Measurements from ENCODE around the gene PARVB.

The PARVB gene

DNA sequence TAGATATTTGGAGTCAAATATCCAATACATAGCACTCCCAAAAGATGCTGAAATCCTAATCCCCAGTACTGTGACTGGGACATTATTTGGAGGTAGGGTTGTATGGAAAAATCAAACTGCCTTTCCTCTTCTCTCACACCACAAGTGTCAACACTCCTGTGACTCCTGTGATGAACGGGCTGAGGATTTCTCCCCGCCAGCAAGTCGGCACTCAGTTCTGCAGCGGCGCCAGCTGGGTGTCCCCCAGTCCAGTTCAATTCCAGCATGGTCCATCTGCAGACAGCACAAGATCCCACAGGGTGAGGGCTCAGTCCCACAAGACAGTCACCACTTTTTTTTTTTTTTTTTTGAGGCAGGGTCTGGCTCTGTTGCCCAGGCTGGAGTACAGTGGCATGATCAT is 4.3 kb upstream of the PARVB start:
- H3K9me3 ChIP-seq (ENCODE audit: control insufficient read depth, low read length) = no peaks in the 10 kb centered on the region
- H3K4me1 ChIP-seq (ENCODE audit: control insufficient read depth, insufficient read depth, low read length) = peaks cover 4% of the 10 kb centered on the region
- H3K27me3 ChIP-seq (ENCODE audit: control insufficient read depth, insufficient read depth, low read length) = no peaks in the 10 kb centered on the region
- H3K9ac ChIP-seq (ENCODE audit: low read length) = no peak overlapping the region
- H3K36me3 ChIP-seq (ENCODE audit: control insufficient read depth, insufficient read depth, low read length) = no peaks in the 10 kb centered on the region
- H3K4me3 ChIP-seq (ENCODE audit: low read length) = no peak overlapping the region

DNA sequence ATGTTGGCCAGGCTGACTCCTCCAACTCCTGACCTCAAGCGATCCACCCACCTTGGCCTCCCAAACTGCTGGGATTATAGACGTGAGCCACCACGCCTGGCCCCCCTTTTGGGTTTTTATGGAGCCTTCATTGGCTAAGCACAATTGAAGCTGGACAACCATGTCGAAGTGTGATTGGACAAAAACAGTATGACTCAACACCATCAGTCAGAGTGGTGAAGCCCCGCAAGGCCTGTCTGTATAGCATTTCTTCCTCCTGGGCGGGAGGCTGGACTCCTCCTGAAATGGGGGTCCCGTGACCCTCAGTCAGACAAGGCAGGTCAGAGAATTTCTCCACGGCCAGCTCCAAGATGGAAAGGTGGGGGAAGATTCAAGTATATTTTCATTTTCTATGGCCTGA is 3.1 kb upstream of the PARVB start:
- no peak overlapping the region for H3K4me3 ChIP-seq (ENCODE audit: low read length)
- no peak overlapping the region for H3K9ac ChIP-seq (ENCODE audit: low read length)
- peaks cover 10% of the 10 kb centered on the region for H3K4me1 ChIP-seq (ENCODE audit: control insufficient read depth, insufficient read depth, low read length)
- no peaks in the 10 kb centered on the region for H3K27me3 ChIP-seq (ENCODE audit: control insufficient read depth, insufficient read depth, low read length)
- H3K36me3 ChIP-seq (ENCODE audit: control insufficient read depth, insufficient read depth, low read length) = no peaks in the 10 kb centered on the region
- H3K9me3 ChIP-seq (ENCODE audit: control insufficient read depth, low read length) = no peaks in the 10 kb centered on the region

- peak overlapping the region; percentile 46 for H3K4me3 ChIP-seq (ENCODE audit: low read length)
These were observed 456 bp upstream of the PARVB start for GRCh38 chr22:44023404-44024287.

GRCh38 chr22:44025171-44026065 is 1.3 kb downstream of the PARVB start:
- H3K4me3 ChIP-seq (ENCODE audit: low read length) = no peak overlapping the region
- peaks cover 15% of the 10 kb centered on the region for H3K4me1 ChIP-seq (ENCODE audit: control insufficient read depth, insufficient read depth, low read length)
- H3K27me3 ChIP-seq (ENCODE audit: control insufficient read depth, insufficient read depth, low read length) = no peaks in the 10 kb centered on the region
- no peaks in the 10 kb centered on the region for H3K9me3 ChIP-seq (ENCODE audit: control insufficient read depth, low read length)
- no peaks in the 10 kb centered on the region for H3K36me3 ChIP-seq (ENCODE audit: control insufficient read depth, insufficient read depth, low read length)
- H3K9ac ChIP-seq (ENCODE audit: low read length) = peak overlapping the region; percentile 22

More at GRCh38 chr22:44023404-44024287, 456 bp upstream of the PARVB start:
- H3K4me1 ChIP-seq (ENCODE audit: control insufficient read depth, insufficient read depth, low read length) = peaks cover 10% of the 10 kb centered on the region
- H3K9me3 ChIP-seq (ENCODE audit: control insufficient read depth, low read length) = no peaks in the 10 kb centered on the region
- no peaks in the 10 kb centered on the region for H3K27me3 ChIP-seq (ENCODE audit: control insufficient read depth, insufficient read depth, low read length)
- H3K9ac ChIP-seq (ENCODE audit: low read length) = peak overlapping the region; percentile 53
- no peaks in the 10 kb centered on the region for H3K36me3 ChIP-seq (ENCODE audit: control insufficient read depth, insufficient read depth, low read length)

- Histone ChIP-seq H3K36me3 (ENCODE audit: control insufficient read depth, insufficient read depth, low read length) (no peaks in the 10 kb centered on the region), H3K4me1 (ENCODE audit: control insufficient read depth, insufficient read depth, low read length) (peaks cover 15% of the 10 kb centered on the region), H3K9me3 (ENCODE audit: control insufficient read depth, low read length) (no peaks in the 10 kb centered on the region), H3K9ac (ENCODE audit: low read length) (no peak overlapping the region), H3K27me3 (ENCODE audit: control insufficient read depth, insufficient read depth, low read length) (no peaks in the 10 kb centered on the region), H3K4me3 (ENCODE audit: low read length) (no peak overlapping the region)
These were observed 2.0 kb downstream of the PARVB start for GRCh38 chr22:44026066-44026629.

GRCh38 chr22:44026630-44027511 is 2.8 kb downstream of the PARVB start:
- no peak overlapping the region for H3K4me3 ChIP-seq (ENCODE audit: low read length)
- peak overlapping the region; percentile 41 for H3K9ac ChIP-seq (ENCODE audit: low read length)
- H3K9me3 ChIP-seq (ENCODE audit: control insufficient read depth, low read length) = no peaks in the 10 kb centered on the region
- no peaks in the 10 kb centered on the region for H3K36me3 ChIP-seq (ENCODE audit: control insufficient read depth, insufficient read depth, low read length)
- peaks cover 15% of the 10 kb centered on the region for H3K4me1 ChIP-seq (ENCODE audit: control insufficient read depth, insufficient read depth, low read length)
- H3K27me3 ChIP-seq (ENCODE audit: control insufficient read depth, insufficient read depth, low read length) = no peaks in the 10 kb centered on the region

GRCh38 chr22:44028091-44028490 is 4.0 kb downstream of the PARVB start:
- no peaks in the 10 kb centered on the region for H3K36me3 ChIP-seq (ENCODE audit: control insufficient read depth, insufficient read depth, low read length)
- no peak overlapping the region for H3K4me3 ChIP-seq (ENCODE audit: low read length)
- no peak overlapping the region for H3K9ac ChIP-seq (ENCODE audit: low read length)
- H3K27me3 ChIP-seq (ENCODE audit: control insufficient read depth, insufficient read depth, low read length) = no peaks in the 10 kb centered on the region
- H3K9me3 ChIP-seq (ENCODE audit: control insufficient read depth, low read length) = no peaks in the 10 kb centered on the region
- H3K4me1 ChIP-seq (ENCODE audit: control insufficient read depth, insufficient read depth, low read length) = peaks cover 15% of the 10 kb centered on the region

DNA sequence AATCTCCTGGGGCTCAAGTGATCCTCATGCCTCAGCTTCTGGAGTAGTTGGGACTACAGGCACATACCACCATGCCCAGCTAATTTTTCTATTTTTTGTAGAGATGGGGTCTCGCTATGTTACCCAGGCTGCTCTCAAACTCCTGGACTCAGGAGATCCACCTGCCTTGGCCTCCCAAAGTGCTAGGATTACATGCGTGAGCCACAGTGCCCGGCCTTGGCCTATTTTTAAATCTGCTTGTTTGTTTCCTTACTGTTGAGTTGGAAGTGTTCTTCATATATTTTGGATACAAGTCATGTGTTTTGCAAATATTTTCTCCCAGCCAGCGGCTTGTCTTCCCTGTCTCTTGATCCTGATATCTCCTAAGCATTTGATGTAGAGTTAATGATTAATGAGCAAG is 5.0 kb downstream of the PARVB start:
- Histone ChIP-seq H3K9ac (ENCODE audit: low read length) (no peak overlapping the region), H3K9me3 (ENCODE audit: control insufficient read depth, low read length) (no peaks in the 10 kb centered on the region), H3K27me3 (ENCODE audit: control insufficient read depth, insufficient read depth, low read length) (no peaks in the 10 kb centered on the region), H3K4me3 (ENCODE audit: low read length) (no peak overlapping the region), H3K4me1 (ENCODE audit: control insufficient read depth, insufficient read depth, low read length) (peaks cover 10% of the 10 kb centered on the region), H3K36me3 (ENCODE audit: control insufficient read depth, insufficient read depth, low read length) (no peaks in the 10 kb centered on the region)

GRCh38 chr22:44030051-44030701 is 6.1 kb downstream of the PARVB start:
- H3K9ac ChIP-seq (ENCODE audit: low read length) = no peak overlapping the region

GRCh38 chr22:44030702-44031082 is 6.6 kb downstream of the PARVB start:
- no peak overlapping the region for H3K4me3 ChIP-seq (ENCODE audit: low read length)
- no peaks in the 10 kb centered on the region for H3K36me3 ChIP-seq (ENCODE audit: control insufficient read depth, insufficient read depth, low read length)
- H3K27me3 ChIP-seq (ENCODE audit: control insufficient read depth, insufficient read depth, low read length) = no peaks in the 10 kb centered on the region
- H3K9ac ChIP-seq (ENCODE audit: low read length) = no peak overlapping the region
- no peaks in the 10 kb centered on the region for H3K9me3 ChIP-seq (ENCODE audit: control insufficient read depth, low read length)
- peaks cover 7% of the 10 kb centered on the region for H3K4me1 ChIP-seq (ENCODE audit: control insufficient read depth, insufficient read depth, low read length)

More at GRCh38 chr22:44030051-44030701, 6.1 kb downstream of the PARVB start:
- Histone ChIP-seq H3K4me3 (ENCODE audit: low read length) (no peak overlapping the region), H3K36me3 (ENCODE audit: control insufficient read depth, insufficient read depth, low read length) (no peaks in the 10 kb centered on the region), H3K9me3 (ENCODE audit: control insufficient read depth, low read length) (no peaks in the 10 kb centered on the region), H3K27me3 (ENCODE audit: control insufficient read depth, insufficient read depth, low read length) (no peaks in the 10 kb centered on the region), H3K4me1 (ENCODE audit: control insufficient read depth, insufficient read depth, low read length) (peaks cover 10% of the 10 kb centered on the region)

Measured in mucosa of stomach (tissue), 1 donor.